Thymus (tissue), 11 donors: ENCODE measurements around the gene TEKT3. TPM values are rescaled to one million over a fixed set of nuclear protein-coding genes. Genes with fewer than 3 reads are reported as not detected.

Source experiments
- DNase-seq, 9 donors: peaks; one replicate each; pipeline ENCODE4 v3.0.0-alpha.2; 2013; ENCODE audit warnings: low spot score in 9 of 9, low read depth in 6 of 9, missing footprints in 1 of 9
- H3K27ac ChIP-seq, 2 donors: one replicate each; pipeline ENCODE4 v1.5.1; 2013; ENCODE audit warnings: control low read depth in 1 of 2, low read depth in 1 of 2, low read length in 1 of 2, mild to moderate bottlenecking in 1 of 2, moderate library complexity in 1 of 2
- H3K27me3 ChIP-seq, 2 donors: one replicate each; pipeline ENCODE4 v1.5.1; 2013; ENCODE audit warnings: low read length in 1 of 2; ENCODE audit not compliant: control insufficient read depth in 2 of 2, insufficient read depth in 1 of 2
- H3K36me3 ChIP-seq, 2 donors: one replicate each; pipeline ENCODE4 v1.5.1; 2013; ENCODE audit warnings: low read length in 1 of 2, mild to moderate bottlenecking in 1 of 2, moderate library complexity in 1 of 2; ENCODE audit not compliant: control insufficient read depth in 2 of 2, insufficient read depth in 2 of 2
- H3K4me1 ChIP-seq, 2 donors: one replicate each; pipeline ENCODE4 v1.5.1; 2013; ENCODE audit warnings: low read length in 2 of 2; ENCODE audit not compliant: control insufficient read depth in 2 of 2, insufficient read depth in 2 of 2
- H3K4me3 ChIP-seq, 2 donors: one replicate each; pipeline ENCODE4 v1.5.1; 2013; ENCODE audit warnings: low read length in 2 of 2, control low read depth in 1 of 2, mild to moderate bottlenecking in 1 of 2
- H3K9me3 ChIP-seq, 2 donors: one replicate each; pipeline ENCODE4 v1.5.1; 2013; ENCODE audit warnings: low read length in 1 of 2, mild to moderate bottlenecking in 1 of 2; ENCODE audit not compliant: control insufficient read depth in 2 of 2, insufficient read depth in 1 of 2
- WGBS: extraction: QIAGEN DNeasy Blood & Tissue Kit; methylation state at CpG from one replicate; pipeline ENCODE4 v1.1.7; 2013; 5-methylcytosine and 5-hydroxymethylcytosine counted together
- polyA plus RNA-seq: library from polyadenylated mRNA; stranded (reverse); fragments of 200-250 nt; gene quantifications from one replicate; pipeline ENCODE4 v1.2.3, GENCODE V29; 2013
- total RNA-seq: library from RNA; stranded (reverse); fragments of 120-200 nt; gene quantifications from one replicate; pipeline ENCODE4 v1.2.4, GENCODE V29; 2013
- donor health status: healthy.

TEKT3 gene
- total and polyA plus RNA-seq, 2 donors: 0.38 to 0.64 TPM

DNA sequence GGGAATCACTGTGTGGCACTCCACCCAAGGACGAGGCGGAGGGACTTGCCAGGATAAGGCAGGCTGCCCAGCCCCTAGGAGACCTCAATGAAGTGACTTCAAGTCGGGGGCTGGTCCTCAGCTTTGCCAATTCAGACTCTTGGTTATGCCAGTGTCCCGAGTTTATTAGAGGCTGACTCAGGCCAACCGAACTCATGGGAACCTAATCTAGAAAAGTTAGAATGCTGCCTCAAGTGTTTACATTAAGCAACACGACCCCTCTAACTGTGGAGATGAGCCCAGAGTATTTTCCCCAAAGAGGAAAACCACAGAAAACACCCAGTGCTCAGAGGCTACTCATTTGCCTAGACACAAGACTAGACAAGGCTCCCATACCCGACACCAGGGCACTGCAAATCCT, 1.1 kb upstream of the TEKT3 start:
- H3K27me3 ChIP-seq: peaks cover 21 to 43% of the 10 kb centered on the region in 2 donors
- H3K4me1 ChIP-seq: no peaks in the 10 kb centered on the region
- 75% methylated on average over 7 of the region's 7 CpGs for WGBS
- no peak overlapping the region for H3K27ac ChIP-seq
- H3K9me3 ChIP-seq: no peaks in the 10 kb centered on the region
- H3K4me3 ChIP-seq: no peak overlapping the region
- no peak for DNase-seq
- H3K36me3 ChIP-seq: no peaks in the 10 kb centered on the region

- Histone ChIP-seq H3K27me3 (peaks cover 21 to 43% of the 10 kb centered on the region in 2 donors), H3K4me3 (no peak overlapping the region), H3K27ac (no peak overlapping the region), H3K36me3 (no peaks in the 10 kb centered on the region), H3K4me1 (no peaks in the 10 kb centered on the region), H3K9me3 (no peaks in the 10 kb centered on the region)
- WGBS: 89% methylated on average over 3 of the region's 3 CpGs
- DNase-seq: no peak
Observed at GRCh38 chr17:15341966-15342365, 569 bp upstream of the TEKT3 start.

DNA sequence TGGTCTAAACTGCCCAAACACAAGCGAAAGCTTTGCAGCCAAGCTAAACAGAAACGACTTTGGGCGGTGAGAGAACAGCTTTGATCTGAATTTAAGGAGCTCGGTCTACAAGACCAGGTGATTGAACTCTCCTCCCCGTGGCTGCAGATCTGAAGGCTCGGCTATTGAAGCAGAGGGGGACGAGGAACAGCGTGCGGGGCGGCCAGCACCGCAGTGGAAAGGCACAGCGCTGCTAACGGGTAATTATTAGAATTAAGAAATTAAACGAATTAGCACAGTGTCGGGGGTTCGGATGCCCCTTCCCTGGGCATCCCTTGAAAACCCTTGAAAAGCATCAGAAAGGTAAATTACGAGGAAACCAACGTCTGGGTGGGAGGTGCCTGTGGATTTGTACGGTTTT, 431 bp downstream of the TEKT3 start:
- no peak for DNase-seq

GRCh38 chr17:15335446-15335845, 6.0 kb downstream of the TEKT3 start:
- WGBS: 83% methylated on average over 1 of the region's 1 CpG

More for the DNA sequence above, 431 bp downstream of the TEKT3 start:
- Histone ChIP-seq H3K27ac (no peak overlapping the region), H3K9me3 (no peaks in the 10 kb centered on the region), H3K36me3 (no peaks in the 10 kb centered on the region), H3K4me1 (no peaks in the 10 kb centered on the region), H3K27me3 (peaks cover 21 to 43% of the 10 kb centered on the region in 2 donors), H3K4me3 (peak overlapping the region in 1 of 2 donors; percentile 13)
- WGBS: 7% methylated on average over 19 of the region's 19 CpGs

GRCh38 chr17:15334266-15334665, 7.1 kb downstream of the TEKT3 start:
- Histone ChIP-seq H3K36me3 (no peaks in the 10 kb centered on the region), H3K9me3 (no peaks in the 10 kb centered on the region), H3K27me3 (peaks cover 0 to 2% of the 10 kb centered on the region in 2 donors), H3K27ac (no peak overlapping the region), H3K4me1 (no peaks in the 10 kb centered on the region), H3K4me3 (no peak overlapping the region)
- WGBS: 95% methylated on average over 3 of the region's 3 CpGs
- no peak for DNase-seq

More at GRCh38 chr17:15335446-15335845, 6.0 kb downstream of the TEKT3 start:
- Histone ChIP-seq H3K4me1 (no peaks in the 10 kb centered on the region), H3K4me3 (no peak overlapping the region), H3K27me3 (peaks cover 2 to 9% of the 10 kb centered on the region in 2 donors), H3K9me3 (no peaks in the 10 kb centered on the region), H3K27ac (no peak overlapping the region), H3K36me3 (no peaks in the 10 kb centered on the region)
- no peak for DNase-seq

DNA sequence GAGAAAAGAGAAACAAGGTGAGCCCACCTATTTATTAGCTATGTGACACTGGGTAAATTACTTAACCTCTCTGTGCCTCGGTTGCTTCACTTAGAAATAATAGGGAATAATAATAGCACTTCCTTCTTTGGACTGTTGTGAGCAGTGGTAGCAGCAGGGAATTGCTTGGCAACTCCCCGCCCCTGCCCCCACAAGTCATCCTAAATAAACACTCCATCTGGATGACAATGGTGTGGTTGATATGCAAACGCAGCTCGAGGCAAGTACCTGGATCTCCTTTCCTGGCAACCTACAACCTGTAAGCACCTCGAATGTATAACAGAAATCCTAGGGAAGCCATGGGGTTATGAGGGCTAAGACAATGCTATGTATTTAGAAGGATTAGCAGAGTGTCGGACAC, 9.1 kb downstream of the TEKT3 start:
- no peaks in the 10 kb centered on the region for H3K4me1 ChIP-seq
- no peak overlapping the region for H3K27ac ChIP-seq
- WGBS: 52% methylated on average over 6 of the region's 6 CpGs
- no peaks in the 10 kb centered on the region for H3K9me3 ChIP-seq
- peaks cover 0 to 2% of the 10 kb centered on the region in 2 donors for H3K27me3 ChIP-seq
- no peaks in the 10 kb centered on the region for H3K36me3 ChIP-seq
- DNase-seq: no peak
- no peak overlapping the region for H3K4me3 ChIP-seq

DNA sequence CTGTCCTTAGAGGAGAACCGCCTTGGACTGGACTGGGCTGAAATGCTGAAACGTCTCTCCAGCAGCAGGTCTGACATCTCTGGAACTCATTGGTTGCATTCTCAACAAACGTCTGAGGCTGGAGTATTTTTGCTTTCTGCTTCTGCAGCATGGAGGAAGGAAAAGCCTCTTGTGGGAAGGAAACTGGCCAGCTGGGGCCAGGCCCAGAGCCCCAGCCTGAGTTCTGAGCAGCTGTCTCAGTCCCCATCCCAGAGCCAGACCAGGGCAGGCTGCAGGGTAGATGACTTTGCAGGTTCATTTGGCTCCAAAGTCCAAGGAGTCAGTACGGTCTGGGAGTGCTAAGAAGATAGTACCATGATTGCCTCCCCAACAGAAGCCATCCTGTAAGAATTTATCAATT, 18.3 kb downstream of the TEKT3 start:
- H3K27ac ChIP-seq: no peak overlapping the region
- 66% methylated on average over 4 of the region's 4 CpGs for WGBS
- H3K4me1 ChIP-seq: no peaks in the 10 kb centered on the region

DNA sequence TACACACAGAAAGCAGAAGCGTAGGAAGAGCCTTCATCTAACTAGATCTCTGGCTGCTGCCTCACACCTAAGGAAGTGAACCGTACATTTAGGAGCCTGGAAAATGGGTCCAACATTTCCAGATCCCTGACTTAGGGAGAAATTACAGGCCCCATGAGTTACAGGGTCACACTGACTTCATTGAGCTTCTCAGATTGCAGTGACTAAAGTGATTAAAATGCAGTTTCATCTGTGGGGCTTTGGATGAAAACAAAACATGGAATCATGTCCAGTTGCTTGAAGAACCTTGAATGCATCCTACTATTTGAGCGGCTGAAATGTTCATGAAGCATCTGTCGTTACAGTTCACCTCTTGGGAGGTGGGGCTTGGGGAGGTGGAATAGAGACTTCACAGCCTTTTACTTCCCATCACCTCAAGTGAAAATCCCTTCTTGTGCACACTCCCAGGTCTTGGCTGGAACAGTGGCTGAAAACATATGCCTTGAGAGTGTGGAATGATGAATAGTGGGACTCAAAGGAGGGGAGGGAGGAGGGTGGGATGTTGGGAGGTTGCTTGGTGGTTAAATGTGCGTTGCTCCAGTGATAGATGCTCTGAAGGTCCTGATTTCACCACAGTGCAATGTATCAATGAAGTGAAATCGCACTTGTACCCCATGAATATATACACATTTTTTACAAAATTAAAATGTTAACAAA, 19.7 kb downstream of the TEKT3 start:
- WGBS: 93% methylated on average over 6 of the region's 6 CpGs
- H3K27ac ChIP-seq: no peak overlapping the region
- no peak for DNase-seq

More for the DNA sequence above, 18.3 kb downstream of the TEKT3 start:
- H3K36me3 ChIP-seq: no peaks in the 10 kb centered on the region
- no peak overlapping the region for H3K4me3 ChIP-seq
- no peak for DNase-seq
- no peaks in the 10 kb centered on the region for H3K9me3 ChIP-seq
- H3K27me3 ChIP-seq: no peaks in the 10 kb centered on the region

GRCh38 chr17:15319452-15320010, 21.9 kb downstream of the TEKT3 start:
- no peak overlapping the region for H3K27ac ChIP-seq
- 89% methylated on average over 5 of the region's 5 CpGs for WGBS
- H3K4me1 ChIP-seq: no peaks in the 10 kb centered on the region
- H3K36me3 ChIP-seq: no peaks in the 10 kb centered on the region
- H3K27me3 ChIP-seq: no peaks in the 10 kb centered on the region
- no peak for DNase-seq
- H3K9me3 ChIP-seq: no peaks in the 10 kb centered on the region
- H3K4me3 ChIP-seq: no peak overlapping the region

More for the DNA sequence above, 19.7 kb downstream of the TEKT3 start:
- Histone ChIP-seq H3K36me3 (no peaks in the 10 kb centered on the region), H3K27me3 (no peaks in the 10 kb centered on the region), H3K9me3 (no peaks in the 10 kb centered on the region), H3K4me3 (no peak overlapping the region), H3K4me1 (no peaks in the 10 kb centered on the region)
